Gastrocnemius medialis (tissue), 4 donors: ENCODE measurements around the gene MBIP. TPM values are rescaled to one million over a fixed set of nuclear protein-coding genes. Genes with fewer than 3 reads are reported as not detected.

Experiments
- ATAC-seq, 2 donors: fragments of 150-250 bp; one replicate each; pipeline ENCODE4 v1.9.1; 2016
- DNase-seq, 2 donors: peaks; one replicate each; pipeline ENCODE4 v3.0.0-alpha.2; 2019
- H3K27ac ChIP-seq, 4 donors: fragments of 200-600 bp; sonication (generic); 1 replicate in 1 of 4; 2 replicates in 3 of 4; pipeline ENCODE4 v1.5.1; 2016 to 2018; ENCODE audit warnings: mild to moderate bottlenecking in 2 of 4, moderate library complexity in 1 of 4
- H3K27me3 ChIP-seq, 3 donors: fragments of 200-600 bp; sonication (generic) in 2 of 3; 1 replicate in 1 of 3; 2 replicates in 2 of 3; pipeline versions ENCODE4 v1.5.1 to v1.6.0; 2016 to 2019; ENCODE audit warnings: mild to moderate bottlenecking in 1 of 3, moderate library complexity in 1 of 3
- H3K36me3 ChIP-seq, 2 donors: fragments of 200-600 bp; sonication (generic) in 1 of 2; one replicate each; pipeline ENCODE4 v1.5.1; 2017 to 2018
- H3K4me1 ChIP-seq, 2 donors: fragments of 200-600 bp; sonication (generic) in 1 of 2; one replicate each; pipeline ENCODE4 v1.5.1; 2016 to 2017; ENCODE audit warnings: mild to moderate bottlenecking in 2 of 2
- H3K4me3 ChIP-seq, 4 donors: fragments of 200-600 bp; sonication (generic) in 3 of 4; 1 replicate in 1 of 4; 2 replicates in 3 of 4; pipeline ENCODE4 v1.5.1; 2016 to 2019; ENCODE audit warnings: mild to moderate bottlenecking in 2 of 4
- H3K9me3 ChIP-seq, 3 donors: fragments of 200-600 bp; sonication (generic) in 2 of 3; 1 replicate in 1 of 3; 2 replicates in 2 of 3; pipeline ENCODE4 v1.5.1; 2016 to 2019
- POLR2A ChIP-seq, 2 donors: fragments of 450-650 bp; IDR thresholded peaks; one replicate each; pipeline ENCODE4 v1.6.1; 2017; ENCODE audit warnings: antibody characterized with exemption in 2 of 2, mild to moderate bottlenecking in 2 of 2, moderate library complexity in 2 of 2
- in situ Hi-C, 4 donors: fragments of 200-750 bp; cut with MboI; loops; one replicate each; pipeline versions ENCODE4 v1.15.0 to v1.8.0; 2017; ENCODE audit warnings: low sequenced_read_pairs in 4 of 4
- intact Hi-C: fragments of 100-400 bp; cut with DNase I; formaldehyde crosslinking; loops from one replicate; pipeline ENCODE4 v1.15.1; 2023; ENCODE audit warnings: low total_unique reads
- total RNA-seq, 4 donors: library from RNA; depleted of rRNA; stranded (reverse); fragments of >200 nt; gene quantifications; one replicate each; pipeline versions ENCODE4 v1.1.0 to v1.2.3, GENCODE V29; 2016
- TF ChIP-seq, protein P1 (sequence below), 5 experiments: fragments of 450-650 bp in 3 of 5; fragments of 200-600 bp in 2 of 5; sonication (generic) in 2 of 5; IDR thresholded peaks in 4 of 5; conservative IDR thresholded peaks in 1 of 5; 1 replicate in 4 of 5; 2 replicates in 1 of 5; pipeline ENCODE4 v1.5.1; 2016 to 2019; ENCODE audit warnings: antibody characterized with exemption in 5 of 5, mild to moderate bottlenecking in 3 of 5, moderate library complexity in 3 of 5

Gene MBIP
- total RNA-seq, 4 donors from 2014 or later, result 1.8 to 4.6 (median 3.5) TPM

DNA sequence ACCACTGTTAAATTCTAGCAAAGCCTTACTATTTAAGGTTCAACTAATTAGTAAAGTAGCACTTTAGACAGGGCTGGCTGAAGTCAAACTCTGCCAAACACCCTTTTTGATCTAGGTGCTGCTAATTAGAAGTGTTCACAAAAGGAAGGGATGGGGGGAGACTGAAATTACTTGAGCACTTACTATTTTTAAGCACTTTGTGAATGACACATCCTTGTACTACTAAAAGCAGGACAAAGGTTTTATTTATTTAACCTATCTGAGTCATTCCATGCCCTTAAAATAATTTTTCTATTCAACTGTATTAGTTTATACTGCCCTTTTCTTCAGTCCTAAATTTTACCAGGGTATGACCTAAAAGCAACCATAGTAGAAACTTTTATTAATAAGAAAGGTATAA lies 20.1 kb downstream of the MBIP start:
- H3K4me1 ChIP-seq, result no peaks in the 10 kb centered on the region
- no peaks in the 10 kb centered on the region for H3K9me3 ChIP-seq
- intact Hi-C loops, result no loop called here
- H3K4me3 ChIP-seq, result no peak overlapping the region
- no peak overlapping the region for H3K27ac ChIP-seq
- H3K36me3 ChIP-seq, result peaks cover 2 to 48% of the 10 kb centered on the region in 2 donors
- in situ Hi-C loops, result no loop called here
- no peak for ATAC-seq
- TF ChIP-seq, protein P1, sequence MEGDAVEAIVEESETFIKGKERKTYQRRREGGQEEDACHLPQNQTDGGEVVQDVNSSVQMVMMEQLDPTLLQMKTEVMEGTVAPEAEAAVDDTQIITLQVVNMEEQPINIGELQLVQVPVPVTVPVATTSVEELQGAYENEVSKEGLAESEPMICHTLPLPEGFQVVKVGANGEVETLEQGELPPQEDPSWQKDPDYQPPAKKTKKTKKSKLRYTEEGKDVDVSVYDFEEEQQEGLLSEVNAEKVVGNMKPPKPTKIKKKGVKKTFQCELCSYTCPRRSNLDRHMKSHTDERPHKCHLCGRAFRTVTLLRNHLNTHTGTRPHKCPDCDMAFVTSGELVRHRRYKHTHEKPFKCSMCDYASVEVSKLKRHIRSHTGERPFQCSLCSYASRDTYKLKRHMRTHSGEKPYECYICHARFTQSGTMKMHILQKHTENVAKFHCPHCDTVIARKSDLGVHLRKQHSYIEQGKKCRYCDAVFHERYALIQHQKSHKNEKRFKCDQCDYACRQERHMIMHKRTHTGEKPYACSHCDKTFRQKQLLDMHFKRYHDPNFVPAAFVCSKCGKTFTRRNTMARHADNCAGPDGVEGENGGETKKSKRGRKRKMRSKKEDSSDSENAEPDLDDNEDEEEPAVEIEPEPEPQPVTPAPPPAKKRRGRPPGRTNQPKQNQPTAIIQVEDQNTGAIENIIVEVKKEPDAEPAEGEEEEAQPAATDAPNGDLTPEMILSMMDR (IDR thresholded peaks at IDR 0.05 in 4 of 5, conservative IDR thresholded peaks at IDR 0.05 in 1 of 5), result no peak
- no peak for DNase-seq
- no peaks in the 10 kb centered on the region for H3K27me3 ChIP-seq

DNA sequence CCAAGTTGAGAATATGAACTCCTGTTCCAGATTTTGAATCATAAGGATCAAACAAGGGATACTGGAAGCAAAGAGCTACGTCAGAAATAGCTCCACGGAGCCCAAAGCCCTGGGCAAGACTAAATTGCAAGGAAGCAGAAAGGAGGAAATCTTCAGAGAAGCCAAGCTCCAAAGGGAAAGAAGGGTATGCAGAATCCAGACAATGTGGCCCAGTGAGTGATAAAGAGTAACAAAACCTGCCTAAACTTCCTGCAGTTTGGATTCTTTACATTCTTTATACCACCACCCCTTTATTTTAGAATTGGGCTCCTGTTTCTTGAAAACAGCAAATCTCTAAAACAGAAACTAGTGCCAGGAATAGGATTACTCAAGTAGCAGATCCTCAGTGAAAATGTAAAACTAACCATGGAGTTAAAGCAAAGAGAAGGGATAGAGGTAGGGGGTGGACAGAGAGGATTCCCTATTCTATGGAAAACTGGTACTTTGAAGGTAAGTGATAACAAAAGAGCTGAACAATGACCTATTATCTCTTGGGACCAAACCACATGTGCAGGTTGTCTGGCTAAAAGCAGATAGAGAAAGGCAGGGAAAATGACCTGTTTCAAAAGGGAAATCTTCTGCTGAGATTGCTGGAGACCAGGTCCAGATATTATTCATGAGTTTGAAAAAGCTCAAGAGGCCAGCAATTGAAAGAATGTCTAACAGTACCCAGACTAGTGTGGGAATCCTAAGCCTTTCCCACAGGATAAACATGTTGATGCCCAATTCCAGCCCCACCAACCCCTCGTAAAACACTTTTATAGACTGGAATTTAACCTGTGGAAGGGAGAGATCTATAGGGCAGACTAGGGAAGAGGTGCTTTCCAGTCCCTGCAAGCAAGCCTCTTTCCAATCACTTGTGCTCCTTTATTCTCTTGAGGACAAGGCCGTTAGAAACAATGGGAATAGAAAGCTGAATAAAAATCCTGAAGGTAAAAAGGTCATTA lies 24.5 kb downstream of the MBIP start:
- intact Hi-C loops, result no loop called here
- DNase-seq (no peak), ATAC-seq (no peak)
- Histone ChIP-seq H3K4me1 (no peaks in the 10 kb centered on the region), H3K9me3 (no peaks in the 10 kb centered on the region), H3K27me3 (no peaks in the 10 kb centered on the region), H3K27ac (no peak overlapping the region), H3K4me3 (no peak overlapping the region), H3K36me3 (peaks cover 2 to 42% of the 10 kb centered on the region in 2 donors)
- TF ChIP-seq, protein P1 (IDR thresholded peaks at IDR 0.05 in 4 of 5, conservative IDR thresholded peaks at IDR 0.05 in 1 of 5), result no peak
- TF ChIP-seq POLR2A (IDR thresholded peaks at IDR 0.05), result no peak
- in situ Hi-C loops, result no loop called here

GRCh38 chr14:36294543-36294942 lies 25.9 kb downstream of the MBIP start:
- in situ Hi-C loops, result no loop called here
- TF ChIP-seq POLR2A (IDR thresholded peaks at IDR 0.05), result no peak
- TF ChIP-seq, protein P1 (IDR thresholded peaks at IDR 0.05 in 4 of 5, conservative IDR thresholded peaks at IDR 0.05 in 1 of 5), result no peak
- Histone ChIP-seq H3K27me3 (no peaks in the 10 kb centered on the region), H3K4me1 (no peaks in the 10 kb centered on the region), H3K27ac (no peak overlapping the region), H3K36me3 (peaks cover 2 to 33% of the 10 kb centered on the region in 2 donors), H3K9me3 (no peaks in the 10 kb centered on the region), H3K4me3 (no peak overlapping the region)
- intact Hi-C loops, result no loop called here
- DNase-seq (no peak), ATAC-seq (no peak)

GRCh38 chr14:36293824-36294223 lies 26.6 kb downstream of the MBIP start:
- intact Hi-C loops, result no loop called here
- Histone ChIP-seq H3K4me1 (no peaks in the 10 kb centered on the region), H3K36me3 (peaks cover under 1 to 26% of the 10 kb centered on the region in 2 donors), H3K27ac (no peak overlapping the region), H3K9me3 (no peaks in the 10 kb centered on the region), H3K27me3 (no peaks in the 10 kb centered on the region), H3K4me3 (no peak overlapping the region)
- TF ChIP-seq POLR2A (IDR thresholded peaks at IDR 0.05), result no peak
- TF ChIP-seq, protein P1 (IDR thresholded peaks at IDR 0.05 in 4 of 5, conservative IDR thresholded peaks at IDR 0.05 in 1 of 5), result no peak
- ATAC-seq (no peak), DNase-seq (no peak)
- in situ Hi-C loops, result no loop called here
